HK-2 (cell line): ENCODE data around the gene CCDC148.
"Not testable (repeated sequence)": the region's sequence is repeated elsewhere in the genome, so short reads cannot be mapped to it uniquely, and the experiment has no call there.

Source experiments
- DNase-seq: peaks from one replicate; pipeline ENCODE4 v3.0.0-alpha.2; 2018; ENCODE audit not compliant: unreplicated experiment

The CCDC148 gene

DNA sequence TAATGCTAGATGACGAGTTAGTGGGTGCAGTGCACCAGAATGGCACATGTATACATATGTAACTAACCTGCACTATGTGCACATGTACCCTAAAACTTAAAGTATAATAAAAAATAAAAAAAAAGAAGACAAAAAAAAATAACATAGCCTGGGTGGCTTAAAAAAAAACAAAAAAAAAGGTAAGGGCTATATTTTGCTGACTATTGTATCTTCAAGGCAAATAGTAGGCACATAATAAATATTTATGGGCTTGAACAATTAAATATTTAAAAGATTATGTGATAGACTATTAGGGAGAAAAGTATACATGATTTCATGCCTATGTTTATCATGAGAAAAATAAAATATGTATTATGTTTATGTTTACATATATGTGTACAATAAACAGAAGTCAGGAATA, 99.4 kb downstream of the CCDC148 start:
- DNase-seq = no peak

- DNase-seq = not testable (repeated sequence)
These were observed 105.1 kb downstream of the CCDC148 start for GRCh38 chr2:158351466-158351816.

DNA sequence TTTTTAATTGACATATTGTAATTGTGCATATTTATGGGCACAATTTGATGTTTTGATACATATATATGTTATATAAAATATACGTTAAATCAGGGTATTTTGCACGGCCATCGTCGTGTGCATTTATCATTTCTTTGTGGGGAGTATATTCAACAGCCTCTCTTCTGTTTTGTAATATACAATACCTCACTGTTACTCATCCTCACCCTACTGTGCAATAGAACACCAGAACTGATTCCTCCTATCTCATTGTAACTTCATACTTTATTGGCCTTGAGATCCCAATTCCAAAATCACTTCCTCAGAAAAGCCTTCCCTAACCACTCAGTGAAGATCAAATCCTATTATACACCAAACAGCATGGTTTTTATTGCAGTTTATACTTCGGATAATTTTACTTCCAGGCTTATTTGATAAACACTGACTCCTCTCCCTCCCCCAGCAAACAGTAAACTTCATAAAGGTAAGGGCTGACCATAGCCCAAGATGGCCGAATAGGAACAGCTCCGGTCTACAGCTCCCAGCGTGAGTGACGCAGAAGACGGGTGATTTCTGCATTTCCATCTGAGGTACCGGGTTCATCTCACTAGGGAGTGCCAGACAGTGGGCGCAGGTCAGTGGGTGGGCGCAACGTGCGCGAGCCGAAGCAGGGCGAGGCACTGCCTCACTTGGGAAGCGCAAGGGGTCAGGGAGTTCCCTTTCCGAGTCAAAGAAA, 105.6 kb downstream of the CCDC148 start:
- DNase-seq = not testable (repeated sequence)

DNA sequence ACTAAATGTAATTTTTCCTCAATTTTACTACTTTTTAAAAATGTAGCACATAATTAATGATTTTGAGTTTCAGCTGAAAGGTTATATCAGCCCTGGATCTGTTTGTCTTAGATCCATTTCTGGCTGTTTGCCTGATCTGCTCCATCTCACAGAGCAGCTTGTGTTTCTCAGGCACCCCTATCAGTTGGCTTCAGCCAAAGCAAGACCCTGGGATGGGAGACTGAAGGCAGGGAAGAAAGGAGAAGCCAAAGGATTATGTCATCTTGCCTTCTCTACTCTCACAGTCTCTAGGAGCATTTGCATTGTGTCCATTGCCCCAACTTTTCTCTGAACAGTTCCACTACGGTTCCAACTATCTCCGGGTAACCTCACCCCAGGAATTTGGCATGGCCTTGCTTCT, 110.5 kb downstream of the CCDC148 start:
- no peak for DNase-seq

GRCh38 chr2:158339513-158339912, 117.0 kb downstream of the CCDC148 start:
- DNase-seq = no peak

- no peak for DNase-seq
These were observed 119.5 kb downstream of the CCDC148 start for GRCh38 chr2:158337018-158337417.

DNA sequence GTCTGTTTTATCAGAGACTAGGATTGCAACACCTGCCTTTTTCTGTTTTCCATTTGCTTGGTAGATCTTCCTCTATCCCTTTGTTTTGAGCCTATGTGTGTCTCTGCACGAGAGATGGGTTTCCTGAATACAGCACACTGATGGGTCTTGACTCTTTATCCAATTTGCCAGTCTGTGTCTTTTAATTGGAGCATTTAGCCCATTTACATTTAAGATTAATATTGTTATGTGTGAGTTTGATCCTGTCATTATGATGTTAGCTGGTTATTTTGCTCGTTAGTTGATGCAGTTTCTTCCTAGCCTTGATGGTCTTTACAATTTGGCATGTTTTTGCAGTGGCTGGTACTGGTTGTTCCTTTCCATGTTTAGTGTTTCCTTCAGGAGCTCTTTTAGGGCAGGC, 124.8 kb downstream of the CCDC148 start:
- not testable (repeated sequence) for DNase-seq

- no peak for DNase-seq
These were observed 130.7 kb downstream of the CCDC148 start for GRCh38 chr2:158325782-158326340.

- no peak for DNase-seq
These were observed 131.3 kb downstream of the CCDC148 start for GRCh38 chr2:158325031-158325781.

- no peak for DNase-seq
These were observed 133.2 kb downstream of the CCDC148 start for GRCh38 chr2:158323381-158323780.

- DNase-seq = no peak
These were observed 135.3 kb downstream of the CCDC148 start for GRCh38 chr2:158321264-158321663.

GRCh38 chr2:158319269-158319668, 137.3 kb downstream of the CCDC148 start:
- no peak for DNase-seq

DNA sequence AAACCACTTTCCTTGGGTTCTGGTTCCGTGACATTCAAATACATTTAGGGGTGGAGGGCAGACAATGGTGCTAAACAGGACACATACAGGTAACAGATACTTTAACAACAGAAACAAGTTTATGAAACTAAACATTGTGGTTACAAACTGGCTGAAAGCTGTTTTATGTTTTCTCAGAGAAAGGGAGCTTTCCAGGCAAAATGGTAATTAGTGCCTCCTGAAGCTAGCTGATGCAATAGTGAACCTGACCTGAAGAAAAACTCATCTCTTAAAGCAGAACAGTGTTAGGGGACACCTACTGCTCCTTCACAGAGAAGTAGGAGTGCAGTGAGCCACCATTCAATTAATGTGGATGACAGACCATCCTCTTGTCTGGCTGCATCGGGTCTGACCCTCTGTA, 138.9 kb downstream of the CCDC148 start:
- DNase-seq = no peak

DNA sequence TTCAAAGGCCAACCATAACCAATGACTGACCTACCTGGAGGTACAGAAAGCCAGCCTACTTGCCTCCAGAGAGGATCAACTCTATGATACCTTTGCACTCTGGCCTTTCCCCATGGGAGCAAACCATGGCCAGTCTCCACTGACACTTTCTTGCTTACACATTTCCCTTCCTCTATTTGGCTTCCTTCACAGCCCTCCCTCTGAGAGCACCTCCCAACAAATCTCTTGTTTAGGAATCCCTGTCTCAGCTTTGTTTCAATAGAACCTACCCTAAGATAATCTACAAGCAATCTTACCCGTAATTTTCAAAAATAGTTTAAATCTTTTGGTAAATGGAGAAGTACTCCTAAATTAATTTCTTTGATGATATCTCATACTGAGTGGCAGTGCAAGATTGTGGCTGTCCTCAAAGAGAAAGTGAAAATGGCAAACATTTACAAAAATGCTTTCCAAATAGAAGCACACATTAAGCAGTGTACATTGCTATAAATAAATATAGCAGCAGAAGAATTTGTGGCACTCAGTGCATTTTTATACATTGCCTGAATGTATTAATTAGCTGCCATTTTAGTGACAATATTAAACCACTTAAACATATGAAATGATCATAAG, 140.6 kb downstream of the CCDC148 start:
- no peak for DNase-seq

DNA sequence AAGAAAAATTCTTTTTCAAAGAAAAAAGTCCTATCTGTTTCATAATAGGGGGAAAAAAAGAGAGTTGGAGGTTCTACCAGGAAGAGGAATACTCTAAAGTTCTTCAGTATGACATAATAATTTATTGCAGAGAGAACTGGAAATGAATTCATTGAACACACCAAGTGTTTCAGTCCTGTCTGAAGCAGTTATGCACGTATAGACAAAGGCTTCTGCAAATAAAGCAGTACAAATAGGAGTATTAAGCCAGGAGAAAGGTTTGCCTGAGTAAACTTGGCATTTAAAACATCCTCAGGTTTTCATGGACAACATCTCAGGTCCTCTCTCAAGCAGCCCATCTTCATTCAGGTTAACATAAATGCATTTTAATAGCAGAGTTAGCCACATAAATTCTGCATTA, 141.6 kb downstream of the CCDC148 start:
- DNase-seq = no peak

GRCh38 chr2:158313734-158314133, 142.8 kb downstream of the CCDC148 start:
- no peak for DNase-seq

DNA sequence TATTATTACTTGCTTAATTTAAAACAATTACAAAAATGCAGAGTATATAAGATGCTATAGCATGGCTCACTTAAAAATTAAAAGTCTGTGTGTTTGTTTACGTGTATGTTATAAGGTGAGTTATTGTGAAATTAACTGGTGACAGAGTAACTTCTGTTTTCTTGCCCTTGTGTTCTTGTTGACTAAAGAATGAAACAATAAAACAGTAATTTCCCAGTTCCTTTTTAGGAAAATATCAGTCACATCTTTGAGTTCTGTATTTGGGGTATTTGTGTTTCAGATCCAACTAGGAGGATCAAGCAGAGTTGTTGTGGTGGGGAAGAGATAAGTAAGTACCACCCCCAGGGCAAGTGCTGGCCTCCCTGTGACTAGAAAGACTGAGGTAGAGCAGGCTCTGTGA, 143.6 kb downstream of the CCDC148 start:
- no peak for DNase-seq

DNA sequence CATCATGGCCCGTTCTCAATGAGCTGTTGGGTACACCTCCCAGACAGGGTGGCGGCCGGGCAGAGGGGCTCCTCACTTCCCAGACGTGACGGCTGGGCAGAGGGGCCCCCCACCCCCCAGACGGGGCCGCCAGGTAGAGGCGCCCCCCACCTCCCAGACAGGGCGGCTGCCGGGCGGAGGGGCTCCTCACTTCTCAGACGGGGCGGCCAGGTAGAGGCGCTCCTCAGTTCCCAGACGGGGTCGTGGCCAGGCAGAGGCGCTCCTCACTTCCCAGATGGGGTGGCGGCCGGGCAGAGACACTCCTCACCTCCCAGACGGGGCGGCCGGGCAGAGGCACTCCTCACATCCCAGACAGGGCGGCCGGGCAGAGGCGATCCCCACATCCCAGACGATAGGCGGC, 146.1 kb downstream of the CCDC148 start:
- DNase-seq = not testable (repeated sequence)

DNA sequence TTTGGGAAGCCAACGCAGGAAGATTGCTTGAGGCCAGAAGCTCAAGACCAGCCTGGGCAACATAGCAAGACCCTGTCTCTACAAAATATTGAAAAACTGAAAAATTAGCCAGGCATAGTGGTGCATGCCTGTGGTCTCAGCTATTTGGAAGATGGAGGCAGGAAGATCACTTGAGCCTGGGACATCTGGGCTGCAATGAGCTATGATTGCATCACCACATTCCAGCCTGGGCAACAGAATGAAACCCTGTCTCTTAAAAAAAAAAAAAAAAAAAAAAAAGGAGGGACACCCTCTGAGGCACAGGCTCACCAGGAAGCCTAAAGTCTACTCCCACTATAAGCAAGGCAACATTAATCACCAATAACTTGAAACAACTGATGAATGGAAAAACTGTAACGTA, 151.1 kb downstream of the CCDC148 start:
- no peak for DNase-seq

GRCh38 chr2:158300394-158300793, 156.2 kb downstream of the CCDC148 start:
- DNase-seq = no peak

- DNase-seq = no peak
These were observed 158.9 kb downstream of the CCDC148 start for GRCh38 chr2:158297606-158298005.

DNA sequence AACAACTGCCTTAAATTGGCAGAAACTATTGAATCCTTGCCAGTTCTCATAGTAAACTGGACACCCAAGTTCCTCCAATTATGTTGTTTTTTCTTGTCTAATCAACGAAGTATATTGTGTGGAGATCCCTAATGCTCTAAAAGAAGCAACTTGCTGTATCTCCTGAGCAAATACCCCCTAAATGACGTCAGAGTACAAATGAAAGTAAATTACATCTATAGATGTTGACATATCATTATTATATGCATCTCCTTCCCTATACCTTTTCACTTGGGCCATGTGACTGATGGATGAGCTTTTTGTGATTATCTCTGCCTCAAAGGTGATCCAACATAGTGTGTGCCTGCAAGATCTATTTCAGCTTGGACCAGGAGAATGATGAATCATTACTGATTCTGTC, 159.4 kb downstream of the CCDC148 start:
- DNase-seq = no peak

GRCh38 chr2:158293722-158294121, 162.8 kb downstream of the CCDC148 start:
- DNase-seq = no peak
